Thyroid gland (tissue), 4 donors: Measurements from ENCODE around the gene OTOP3.
A peak's percentile ranks its signal among the peaks of the same experiment; 100 is the strongest.

Experiments
- POLR2A ChIP-seq, 2 donors: fragments of 450-650 bp; IDR thresholded peaks; one replicate each; pipeline ENCODE4 v1.6.1; 2017; ENCODE audit warnings: antibody characterized with exemption in 2 of 2, mild to moderate bottlenecking in 2 of 2, moderate library complexity in 1 of 2
- TF ChIP-seq, protein P1 (sequence below), 6 experiments: fragments of 200-600 bp in 3 of 6; fragments of 450-650 bp in 3 of 6; sonication (generic) in 3 of 6; IDR thresholded peaks; one replicate each; pipeline ENCODE4 v1.5.1; 2016 to 2019; ENCODE audit warnings: antibody characterized with exemption in 6 of 6, mild to moderate bottlenecking in 2 of 6, inconsistent platforms in 1 of 6, moderate library complexity in 1 of 6

DNA sequence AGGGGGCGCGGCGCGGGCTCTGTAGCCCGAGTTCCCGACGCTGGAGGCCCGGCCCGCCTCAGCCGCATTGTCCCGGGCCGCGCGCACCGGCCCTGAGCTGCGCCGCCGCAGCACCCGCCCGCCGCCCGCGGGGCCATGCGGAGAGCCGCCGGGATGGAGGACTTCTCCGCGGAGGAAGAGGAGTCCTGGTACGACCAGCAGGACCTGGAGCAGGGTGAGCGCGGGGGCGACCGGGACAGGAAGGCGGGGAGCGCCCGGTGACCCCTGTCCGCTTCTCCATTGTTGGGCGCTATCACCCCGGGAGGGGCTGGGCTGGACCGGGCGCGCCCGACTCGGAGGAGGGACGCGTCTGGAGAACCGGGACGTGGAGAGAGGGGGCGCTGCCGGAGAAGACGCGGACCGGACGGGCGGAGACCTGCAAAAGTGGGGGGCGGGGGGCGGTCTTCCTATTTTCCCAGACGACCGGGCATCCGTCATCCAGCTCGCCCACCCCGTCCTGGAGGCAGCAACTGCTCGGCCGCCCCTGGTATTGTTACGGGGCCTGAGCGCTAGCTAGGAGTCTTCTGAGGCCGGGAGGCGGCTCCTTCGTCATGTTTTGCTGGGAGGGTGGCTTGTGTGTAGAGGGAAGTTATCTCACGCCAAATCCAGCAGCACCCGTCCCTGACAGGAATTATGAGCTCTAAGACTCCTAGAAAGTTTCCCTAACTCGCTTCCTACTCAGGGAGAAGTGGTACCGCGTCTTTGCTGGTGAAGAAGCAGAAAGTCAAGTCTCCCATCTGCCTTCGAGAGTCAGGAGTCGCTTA lies 52.4 kb downstream of the OTOP3 start:
- peak in 1 of 2 donors; percentile 15 for TF ChIP-seq POLR2A (IDR thresholded peaks at IDR 0.05)
- TF ChIP-seq, protein P1, sequence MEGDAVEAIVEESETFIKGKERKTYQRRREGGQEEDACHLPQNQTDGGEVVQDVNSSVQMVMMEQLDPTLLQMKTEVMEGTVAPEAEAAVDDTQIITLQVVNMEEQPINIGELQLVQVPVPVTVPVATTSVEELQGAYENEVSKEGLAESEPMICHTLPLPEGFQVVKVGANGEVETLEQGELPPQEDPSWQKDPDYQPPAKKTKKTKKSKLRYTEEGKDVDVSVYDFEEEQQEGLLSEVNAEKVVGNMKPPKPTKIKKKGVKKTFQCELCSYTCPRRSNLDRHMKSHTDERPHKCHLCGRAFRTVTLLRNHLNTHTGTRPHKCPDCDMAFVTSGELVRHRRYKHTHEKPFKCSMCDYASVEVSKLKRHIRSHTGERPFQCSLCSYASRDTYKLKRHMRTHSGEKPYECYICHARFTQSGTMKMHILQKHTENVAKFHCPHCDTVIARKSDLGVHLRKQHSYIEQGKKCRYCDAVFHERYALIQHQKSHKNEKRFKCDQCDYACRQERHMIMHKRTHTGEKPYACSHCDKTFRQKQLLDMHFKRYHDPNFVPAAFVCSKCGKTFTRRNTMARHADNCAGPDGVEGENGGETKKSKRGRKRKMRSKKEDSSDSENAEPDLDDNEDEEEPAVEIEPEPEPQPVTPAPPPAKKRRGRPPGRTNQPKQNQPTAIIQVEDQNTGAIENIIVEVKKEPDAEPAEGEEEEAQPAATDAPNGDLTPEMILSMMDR (IDR thresholded peaks at IDR 0.05) = peak in 3 of 6 experiments; percentile 17 to 35 (median 24)
